H1 (cell line): ENCODE measurements around the gene BTG3. TPM values are rescaled to one million over a fixed set of nuclear protein-coding genes. Genes with fewer than 3 reads are reported as not detected.

Experiments
- CTCF ChIA-PET: fragments of 300-600 bp; sonication (Branson Sonifier 250); formaldehyde crosslinking; loops from one replicate; lab custom pipeline; 2021; ENCODE audit not compliant: partially characterized antibody; lab: Charles Lee
- POLR2A ChIA-PET: fragments of 300-600 bp; sonication (Branson Sonifier 250); formaldehyde crosslinking; loops from one replicate; lab custom pipeline; 2021; ENCODE audit warnings: inconsistent platforms; ENCODE audit not compliant: partially characterized antibody; lab: Charles Lee
- DNase-seq, 2 experiments: peaks; one replicate each; pipeline versions ENCODE4 v3.0.0 to v3.0.0-alpha.2; 2010 to 2022; ENCODE audit warnings: low spot score in 2 of 2, low read depth in 1 of 2, mixed read lengths in 1 of 2
- FAIRE-seq: peaks from 2 replicates; lab custom pipeline; 2011; peaks lifted over from hg19 to GRCh38; lab: Jason Lieb, UNC
- H2AFZ ChIP-seq: 2 replicates; pipeline ENCODE4 v1.8.1; 2012; ENCODE audit warnings: low read length, inconsistent platforms
- H2AK5ac ChIP-seq: 2 replicates; pipeline ENCODE4 v1.6.1; 2013; ENCODE audit warnings: low read depth, low read length
- H2BK120ac ChIP-seq: replicated peaks from 2 replicates; pipeline ENCODE3; 2013; ENCODE audit warnings: low read depth, low read length, inconsistent platforms
- H2BK12ac ChIP-seq: 2 replicates; pipeline ENCODE4 v1.6.1; 2013; ENCODE audit warnings: low read depth, low read length
- H2BK15ac ChIP-seq: 2 replicates; pipeline ENCODE4 v1.6.1; 2013; ENCODE audit warnings: low read length
- H2BK20ac ChIP-seq: 2 replicates; pipeline ENCODE4 v1.6.1; 2013; ENCODE audit warnings: low read length
- H2BK5ac ChIP-seq: 2 replicates; pipeline ENCODE4 v1.6.1; 2013; ENCODE audit warnings: low read depth, low read length
- H3K14ac ChIP-seq: 2 replicates; pipeline ENCODE4 v1.6.1; 2013; ENCODE audit warnings: inconsistent platforms; ENCODE audit not compliant: insufficient read length
- H3K18ac ChIP-seq: 2 replicates; pipeline ENCODE4 v1.6.1; 2013; ENCODE audit warnings: low read length; ENCODE audit errors: extremely low read depth
- H3K23ac ChIP-seq: 2 replicates; pipeline ENCODE4 v1.6.1; 2013; ENCODE audit warnings: inconsistent platforms; ENCODE audit not compliant: insufficient read length
- H3K23me2 ChIP-seq: 2 replicates; pipeline ENCODE4 v1.6.1; 2013; ENCODE audit warnings: low read depth, low read length
- H3K27ac ChIP-seq: 2 replicates; pipeline ENCODE4 v1.6.1; 2011; ENCODE audit warnings: low read depth, low read length, inconsistent platforms
- H3K27me3 ChIP-seq, 4 experiments: replicated peaks in 1 of 4; 1 replicate in 1 of 4; 2 replicates in 3 of 4; pipeline versions ENCODE4 v1.6.1 to v1.8.1; 2011 to 2013; ENCODE audit warnings: low read length in 3 of 4, mild to moderate bottlenecking in 3 of 4, inconsistent platforms in 2 of 4, mixed read lengths in 2 of 4, moderate library complexity in 1 of 4; ENCODE audit not compliant: control insufficient read depth in 3 of 4, insufficient read depth in 3 of 4; ENCODE audit errors: extremely low read depth in 1 of 4
- H3K36me3 ChIP-seq, 4 experiments: 2 replicates each; pipeline versions ENCODE4 v1.6.1 to v1.8.1; 2011 to 2013; ENCODE audit warnings: mild to moderate bottlenecking in 4 of 4, low read length in 3 of 4, moderate library complexity in 2 of 4, control low read depth in 1 of 4, inconsistent platforms in 1 of 4; ENCODE audit not compliant: insufficient read depth in 4 of 4, control insufficient read depth in 2 of 4
- H3K4ac ChIP-seq: replicated peaks from 2 replicates; pipeline ENCODE3; 2013; ENCODE audit warnings: low read length, low read depth, mixed read lengths, inconsistent platforms; ENCODE audit not compliant: insufficient read length
- H3K4me1 ChIP-seq, 4 experiments: replicated peaks in 1 of 4; 1 replicate in 1 of 4; 2 replicates in 3 of 4; pipeline versions ENCODE4 v1.6.1 to v1.8.1; 2011 to 2013; ENCODE audit warnings: low read length in 3 of 4, inconsistent platforms in 2 of 4, mixed read lengths in 1 of 4; ENCODE audit not compliant: insufficient read depth in 4 of 4, control insufficient read depth in 3 of 4
- H3K4me2 ChIP-seq, 2 experiments: 2 replicates each; pipeline versions ENCODE4 v1.6.1 to v1.8.1; 2011 to 2013; ENCODE audit warnings: low read depth in 2 of 2, low read length in 2 of 2, control low read depth in 1 of 2, inconsistent platforms in 1 of 2, mild to moderate bottlenecking in 1 of 2; ENCODE audit not compliant: insufficient read depth in 1 of 2
- H3K4me3 ChIP-seq, 4 experiments: fragments of 200-600, 300-600 bp in 1 of 4; sonication (generic), shearing (Covaris generic), sonication (Bioruptor Twin) in 1 of 4; 2 replicates each; pipeline versions ENCODE4 v1.5.1 to v1.8.1; 2011 to 2016; ENCODE audit warnings: low read length in 4 of 4, low read depth in 3 of 4, control low read depth in 2 of 4, inconsistent platforms in 2 of 4, mild to moderate bottlenecking in 2 of 4, mixed read lengths in 1 of 4, moderate library complexity in 1 of 4; ENCODE audit not compliant: insufficient read depth in 2 of 4; ENCODE audit errors: extremely low read depth in 1 of 4
- H3K56ac ChIP-seq: replicated peaks from 2 replicates; pipeline ENCODE3; 2013; ENCODE audit warnings: low read depth, mild to moderate bottlenecking, mixed read lengths, low read length, inconsistent platforms; ENCODE audit not compliant: insufficient read length
- H3K79me1 ChIP-seq: 2 replicates; pipeline ENCODE4 v1.6.1; 2013; ENCODE audit warnings: low read depth, low read length, control low read depth
- H3K79me2 ChIP-seq, 2 experiments: 2 replicates each; pipeline versions ENCODE4 v1.6.1 to v1.8.1; 2012 to 2013; ENCODE audit warnings: low read length in 2 of 2, mild to moderate bottlenecking in 2 of 2, inconsistent platforms in 1 of 2; ENCODE audit not compliant: insufficient read depth in 2 of 2, control insufficient read depth in 1 of 2
- H3K9ac ChIP-seq, 4 experiments: replicated peaks in 1 of 4; 1 replicate in 1 of 4; 2 replicates in 3 of 4; pipeline versions ENCODE4 v1.6.1 to v1.8.1; 2011 to 2013; ENCODE audit warnings: low read depth in 3 of 4, low read length in 3 of 4, control low read depth in 2 of 4, mild to moderate bottlenecking in 2 of 4, moderate library complexity in 2 of 4, inconsistent platforms in 1 of 4; ENCODE audit errors: extremely low read depth in 1 of 4
- H3K9me3 ChIP-seq, 2 experiments: 2 replicates each; pipeline versions ENCODE4 v1.6.1 to v1.8.1; 2012 to 2013; ENCODE audit warnings: mild to moderate bottlenecking in 2 of 2, moderate library complexity in 2 of 2, control low read depth in 1 of 2, inconsistent platforms in 1 of 2, low read depth in 1 of 2, low read length in 1 of 2, mixed read lengths in 1 of 2; ENCODE audit not compliant: insufficient read depth in 2 of 2
- H4K20me1 ChIP-seq, 2 experiments: replicated peaks in 1 of 2; 2 replicates each; pipeline versions ENCODE3 to v1.8.1; 2011 to 2013; ENCODE audit warnings: inconsistent platforms in 2 of 2, low read length in 2 of 2, mild to moderate bottlenecking in 1 of 2; ENCODE audit not compliant: insufficient read depth in 2 of 2, control insufficient read depth in 1 of 2
- H4K5ac ChIP-seq: 2 replicates; pipeline ENCODE4 v1.6.1; 2013; ENCODE audit warnings: low read length, low read depth, mixed read lengths, inconsistent platforms; ENCODE audit not compliant: insufficient read length
- H4K8ac ChIP-seq: 2 replicates; pipeline ENCODE4 v1.8.0; 2013; ENCODE audit warnings: mild to moderate bottlenecking, moderate library complexity, low read length, inconsistent platforms; ENCODE audit not compliant: insufficient read depth; ENCODE audit errors: extremely low read depth
- H4K91ac ChIP-seq: replicated peaks from 2 replicates; pipeline ENCODE3; 2013; ENCODE audit warnings: low read length, mixed read lengths, inconsistent platforms; ENCODE audit not compliant: insufficient read length
- CHD2 ChIP-seq: IDR thresholded peaks from 2 replicates; pipeline ENCODE4 v1.6.1; 2012; ENCODE audit warnings: low read length, improper control_type of control experiment
- GABPA ChIP-seq: IDR thresholded peaks from 2 replicates; pipeline ENCODE4 v1.6.1; 2011; ENCODE audit warnings: mild to moderate bottlenecking, low read length, moderate library complexity, borderline replicate concordance; ENCODE audit not compliant: insufficient read depth
- KDM1A ChIP-seq: fragments of 200-600, 300-600 bp; sonication (generic); IDR thresholded peaks from 2 replicates; pipeline ENCODE4 v1.7.1; 2016; ENCODE audit warnings: mild to moderate bottlenecking, low read length, borderline replicate concordance
- NANOG ChIP-seq: IDR thresholded peaks from 2 replicates; pipeline ENCODE4 v1.6.1; 2011; ENCODE audit warnings: low read length, low read depth, mild to moderate bottlenecking, inconsistent platforms; ENCODE audit not compliant: insufficient read depth, poor library complexity, severe bottlenecking
- POLR2AphosphoS5 ChIP-seq: IDR thresholded peaks from 2 replicates; pipeline ENCODE4 v1.6.1; 2011; ENCODE audit warnings: low read depth, low read length
- TAF7 ChIP-seq: optimal IDR thresholded peaks from 2 replicates; pipeline ENCODE3; 2011; ENCODE audit warnings: low read depth, mild to moderate bottlenecking, inconsistent platforms, low read length, moderate library complexity, borderline replicate concordance
- WGBS, 2 experiments: shearing (Covaris generic) in 1 of 2; methylation state at CpG; one replicate each; pipeline versions ENCODE4 v1.1.6 to v1.1.7; 2013 to 2015; ENCODE audit warnings: low lambda C conversion rate in 2 of 2, mixed read lengths in 2 of 2, inconsistent platforms in 1 of 2, low coverage in 1 of 2, missing lambda C conversion rate in 1 of 2; ENCODE audit not compliant: insufficient replicate concordance in 2 of 2, insufficient coverage in 1 of 2, insufficient read length in 1 of 2; ENCODE audit errors: extremely low coverage in 1 of 2, missing lambda C conversion rate in 1 of 2; 5-methylcytosine and 5-hydroxymethylcytosine counted together
- polyA plus RNA-seq, 7 experiments: library from polyadenylated mRNA; depleted of rRNA in 3 of 7; stranded (reverse) in 5 of 7; unstranded in 2 of 7; fragments of >200 nt in 5 of 7; fragments of 200-250 nt in 2 of 7; gene quantifications; 1 replicate in 5 of 7; 2 replicates in 1 of 7; 4 replicates in 1 of 7; pipeline versions ENCODE4 v1.2.1 to v1.2.3, GENCODE V29; 2011 to 2013; ENCODE audit warnings: missing spikeins in 2 of 7, mixed read lengths in 2 of 7
- total RNA-seq: library from RNA; stranded (reverse); fragmentation: NEBNext Ultra II Directional; extraction: Animal tissue kit (Norgen Biotek cat#: 25700); gene quantifications from 2 replicates; pipeline ENCODE4 v1.2.1, GENCODE V29; 2021
- TF ChIP-seq, protein P1 (sequence below), 3 experiments: IDR thresholded peaks; 1 replicate in 2 of 3; 2 replicates in 1 of 3; pipeline versions ENCODE4 v1.5.1 to v1.6.1; 2011; ENCODE audit warnings: low read length in 3 of 3, mild to moderate bottlenecking in 3 of 3, inconsistent platforms in 2 of 3, low read depth in 1 of 3, moderate library complexity in 1 of 3; ENCODE audit not compliant: insufficient read depth in 1 of 3; ENCODE audit errors: control extremely low read depth in 1 of 3

Gene BTG3
- total and polyA plus RNA-seq, 2 of the 8 experiments (the other 6 are each of a cell fraction or from before 2014, with no cell fraction given): 13.6 to 25.9 TPM

GRCh38 chr21:17609681-17610080 is 3.0 kb downstream of the BTG3 start:
- Histone ChIP-seq H2BK5ac (no peak overlapping the region), H4K91ac (no peak overlapping the region), H3K14ac (no peak overlapping the region), H3K4me1 (peaks cover 0 to 8% (median 1%) of the 10 kb centered on the region in 4 experiments; a peak in 1 of 7 replicates), H2AFZ (no peak overlapping the region), H2AK5ac (no peak overlapping the region), H3K56ac (no peak overlapping the region), H4K5ac (no peak overlapping the region), H3K79me1 (no peaks in the 10 kb centered on the region; the same call in 1 of the 2 replicates), H2BK15ac (no peak overlapping the region), H3K27me3 (peaks cover 0 to 8% (median 5%) of the 10 kb centered on the region in 4 experiments; a peak in 3 of 7 replicates), H3K79me2 (peaks cover 10 to 62% of the 10 kb centered on the region in 2 experiments), H2BK120ac (no peak overlapping the region), H4K8ac (no peak overlapping the region), H3K9ac (no peak overlapping the region), H4K20me1 (peaks cover 3 to 4% of the 10 kb centered on the region in 2 experiments), H3K18ac (no peak overlapping the region), H3K36me3 (peaks cover 2 to 41% (median 19%) of the 10 kb centered on the region in 4 experiments; a peak in 6 of 8 replicates), H3K4me3 (no peak overlapping the region), H3K23me2 (peaks cover 7% of the 10 kb centered on the region; the same call in 1 of the 2 replicates), H3K27ac (no peak overlapping the region), H2BK12ac (no peak overlapping the region), H3K23ac (no peak overlapping the region), H2BK20ac (no peak overlapping the region), H3K9me3 (no peaks in the 10 kb centered on the region), H3K4me2 (no peak overlapping the region), H3K4ac (no peak overlapping the region)
- DNase-seq (no peak), FAIRE-seq (no peak)
- ChIA-PET POLR2A (interaction anchor here (1.1 kb wide), 2 partner anchors 9 to 94 kb away, joined by 3 read pairs; no protein-coding TSS in a partner anchor), CTCF (interaction anchor here (1.1 kb wide), 1 partner anchor 11 kb away, joined by 3 read pairs; no protein-coding TSS in a partner anchor)
- WGBS, 2 experiments: 96% methylated on average over 2 of the region's 2 CpGs; no CpG with 5 or more reads in 1 of the 2 experiments
- TF ChIP-seq POLR2AphosphoS5: no peak
- no peak for TF ChIP-seq NANOG
- TF ChIP-seq TAF7: no peak
- no peak for TF ChIP-seq CHD2
- no peak for TF ChIP-seq GABPA
- TF ChIP-seq, protein P1, sequence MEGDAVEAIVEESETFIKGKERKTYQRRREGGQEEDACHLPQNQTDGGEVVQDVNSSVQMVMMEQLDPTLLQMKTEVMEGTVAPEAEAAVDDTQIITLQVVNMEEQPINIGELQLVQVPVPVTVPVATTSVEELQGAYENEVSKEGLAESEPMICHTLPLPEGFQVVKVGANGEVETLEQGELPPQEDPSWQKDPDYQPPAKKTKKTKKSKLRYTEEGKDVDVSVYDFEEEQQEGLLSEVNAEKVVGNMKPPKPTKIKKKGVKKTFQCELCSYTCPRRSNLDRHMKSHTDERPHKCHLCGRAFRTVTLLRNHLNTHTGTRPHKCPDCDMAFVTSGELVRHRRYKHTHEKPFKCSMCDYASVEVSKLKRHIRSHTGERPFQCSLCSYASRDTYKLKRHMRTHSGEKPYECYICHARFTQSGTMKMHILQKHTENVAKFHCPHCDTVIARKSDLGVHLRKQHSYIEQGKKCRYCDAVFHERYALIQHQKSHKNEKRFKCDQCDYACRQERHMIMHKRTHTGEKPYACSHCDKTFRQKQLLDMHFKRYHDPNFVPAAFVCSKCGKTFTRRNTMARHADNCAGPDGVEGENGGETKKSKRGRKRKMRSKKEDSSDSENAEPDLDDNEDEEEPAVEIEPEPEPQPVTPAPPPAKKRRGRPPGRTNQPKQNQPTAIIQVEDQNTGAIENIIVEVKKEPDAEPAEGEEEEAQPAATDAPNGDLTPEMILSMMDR (IDR thresholded peaks at IDR 0.05; ENCODE audit: control extremely low read depth in 1 of 3, insufficient read depth in 1 of 3, low read depth in 1 of 3, low read length in 3 of 3): no peak
- TF ChIP-seq KDM1A: 0 out of 2 replicates have a peak, but pooled peaks have one; percentile 51
